IMR-90 (cell line): Measurements from ENCODE around the gene TGFBR2. TPM values are rescaled to one million over a fixed set of nuclear protein-coding genes. Genes with fewer than 3 reads are reported as not detected.

Experiments
- ATAC-seq: fragments of 200-7000 bp; cut with Tn5 transposase; 2 replicates; pipeline ENCODE4 v1.9.1; 2020; ENCODE audit warnings: low read depth, mild to moderate bottlenecking, moderate library complexity
- BruUV-seq: library from RNA; stranded (reverse); fragments of 400-500 nt; replicated peaks from 2 replicates; lab custom pipeline; 2021; lab: Mats Ljungman, UMichigan
- CTCF ChIA-PET: fragments of 300-600 bp; formaldehyde crosslinking; extraction: SDS; loops from one replicate; lab custom pipeline; 2021; ENCODE audit warnings: antibody characterized with exemption; lab: Yijun Ruan, JAX
- POLR2A ChIA-PET: fragments of 300-600 bp; sonication (Branson Sonifier 250); formaldehyde crosslinking; loops from one replicate; lab custom pipeline; 2022; ENCODE audit warnings: antibody characterized with exemption; ENCODE audit not compliant: unreplicated experiment; lab: Charles Lee
- DNase-seq: peaks from one replicate; pipeline ENCODE4 v3.0.0; 2013
- H2AFZ ChIP-seq: replicated peaks from 2 replicates; pipeline ENCODE3; 2013; ENCODE audit warnings: low read length, mild to moderate bottlenecking; ENCODE audit not compliant: poor library complexity
- H2AK5ac ChIP-seq: 2 replicates; pipeline ENCODE4 v1.6.1; 2013; ENCODE audit warnings: low read depth, low read length, inconsistent platforms
- H2AK9ac ChIP-seq: replicated peaks from 2 replicates; pipeline ENCODE3; 2013; ENCODE audit warnings: mild to moderate bottlenecking, low read depth, low read length, moderate library complexity; ENCODE audit not compliant: poor library complexity
- H2BK120ac ChIP-seq: 2 replicates; pipeline ENCODE4 v1.6.1; 2013; ENCODE audit warnings: low read depth, low read length, inconsistent platforms
- H2BK15ac ChIP-seq: 3 replicates; pipeline ENCODE4 v1.6.1; 2013; ENCODE audit warnings: low read depth, low read length, inconsistent platforms
- H2BK20ac ChIP-seq: 2 replicates; pipeline ENCODE4 v1.6.1; 2013; ENCODE audit warnings: low read depth, mild to moderate bottlenecking, inconsistent platforms, low read length, moderate library complexity
- H2BK5ac ChIP-seq: 2 replicates; pipeline ENCODE4 v1.6.1; 2013; ENCODE audit warnings: mild to moderate bottlenecking, low read depth, low read length, inconsistent platforms; ENCODE audit not compliant: poor library complexity, severe bottlenecking
- H3K14ac ChIP-seq: replicated peaks from 2 replicates; pipeline ENCODE4 v1.6.1; 2013; ENCODE audit warnings: low read depth, low read length, inconsistent platforms
- H3K18ac ChIP-seq: 2 replicates; pipeline ENCODE4 v1.6.1; 2013; ENCODE audit warnings: low read depth, low read length, control low read depth
- H3K23ac ChIP-seq: 2 replicates; pipeline ENCODE4 v1.6.1; 2013; ENCODE audit warnings: low read depth, low read length, inconsistent platforms
- H3K27ac ChIP-seq: 2 replicates; pipeline ENCODE4 v1.5.1; 2013; ENCODE audit warnings: mild to moderate bottlenecking, control low read depth, low read length; ENCODE audit not compliant: insufficient read depth
- H3K27me3 ChIP-seq: 2 replicates; pipeline ENCODE4 v1.6.1; 2013; ENCODE audit warnings: low read length; ENCODE audit not compliant: control insufficient read depth, insufficient read depth
- H3K36me3 ChIP-seq: 2 replicates; pipeline ENCODE4 v1.6.1; 2013; ENCODE audit warnings: low read length, mixed read lengths; ENCODE audit not compliant: control insufficient read depth, insufficient read depth
- H3K4ac ChIP-seq: 2 replicates; pipeline ENCODE4 v1.6.1; 2013; ENCODE audit warnings: low read depth, low read length, inconsistent platforms
- H3K4me1 ChIP-seq: 2 replicates; pipeline ENCODE4 v1.6.1; 2013; ENCODE audit warnings: low read length, mixed read lengths; ENCODE audit not compliant: control insufficient read depth, insufficient read depth
- H3K4me2 ChIP-seq: 2 replicates; pipeline ENCODE4 v1.6.1; 2013; ENCODE audit warnings: low read depth, mild to moderate bottlenecking, control low read depth, low read length, moderate library complexity
- H3K4me3 ChIP-seq: 2 replicates; pipeline ENCODE4 v1.5.1; 2013; ENCODE audit warnings: low read depth, mild to moderate bottlenecking, control low read depth, low read length, moderate library complexity; ENCODE audit not compliant: insufficient read depth
- H3K56ac ChIP-seq: 2 replicates; pipeline ENCODE4 v1.6.1; 2013; ENCODE audit warnings: low read length, inconsistent platforms; ENCODE audit not compliant: insufficient read depth; ENCODE audit errors: extremely low read depth
- H3K79me1 ChIP-seq, 2 experiments: 2 replicates each; pipeline ENCODE4 v1.6.1; 2013; ENCODE audit warnings: low read length in 2 of 2, inconsistent platforms in 1 of 2, low read depth in 1 of 2
- H3K9ac ChIP-seq: 2 replicates; pipeline ENCODE4 v1.6.1; 2013; ENCODE audit warnings: low read depth, low read length, control low read depth
- H3K9me1 ChIP-seq: 2 replicates; pipeline ENCODE4 v1.6.1; 2013; ENCODE audit warnings: low read length, inconsistent platforms; ENCODE audit not compliant: insufficient read depth
- H3K9me3 ChIP-seq: 2 replicates; pipeline ENCODE4 v1.6.1; 2013; ENCODE audit warnings: low read length; ENCODE audit not compliant: control insufficient read depth, insufficient read depth
- H4K20me1 ChIP-seq: 2 replicates; pipeline ENCODE4 v1.6.1; 2013; ENCODE audit warnings: low read length, inconsistent platforms; ENCODE audit not compliant: insufficient read depth
- H4K5ac ChIP-seq: 2 replicates; pipeline ENCODE4 v1.6.1; 2013; ENCODE audit warnings: mild to moderate bottlenecking, low read depth, low read length, control low read depth
- H4K8ac ChIP-seq, 2 experiments: 2 replicates each; pipeline ENCODE4 v1.6.1; 2013; ENCODE audit warnings: low read depth in 2 of 2, low read length in 2 of 2, control low read depth in 1 of 2, inconsistent platforms in 1 of 2
- H4K91ac ChIP-seq: 2 replicates; pipeline ENCODE4 v1.6.1; 2013; ENCODE audit warnings: low read depth, low read length, inconsistent platforms; ENCODE audit not compliant: insufficient read depth
- CHD1 ChIP-seq: IDR thresholded peaks from 2 replicates; pipeline ENCODE4 v1.6.1; 2012; ENCODE audit warnings: low read depth, low read length, improper control_type of control experiment
- FOS ChIP-seq: fragments of 150-350 bp; IDR thresholded peaks from 2 replicates; pipeline ENCODE4 v1.6.1; 2016; ENCODE audit warnings: low read depth, low read length
- MAZ ChIP-seq: IDR thresholded peaks from 2 replicates; pipeline ENCODE4 v1.6.1; 2012; ENCODE audit warnings: low read depth, mild to moderate bottlenecking, low read length, improper control_type of control experiment, moderate library complexity, borderline replicate concordance
- MXI1 ChIP-seq: IDR thresholded peaks from 2 replicates; pipeline ENCODE4 v1.6.1; 2012; ENCODE audit warnings: low read depth, mild to moderate bottlenecking, low read length, moderate library complexity, borderline replicate concordance
- RCOR1 ChIP-seq: IDR thresholded peaks from 2 replicates; pipeline ENCODE4 v1.6.1; 2012; ENCODE audit warnings: mild to moderate bottlenecking, low read length, improper control_type of control experiment; ENCODE audit not compliant: insufficient replicate concordance
- WGBS, 2 experiments: methylation state at CpG; one replicate each; pipeline versions ENCODE4 v1.1.5 to v1.1.7; 2013; ENCODE audit warnings: missing lambda C conversion rate in 2 of 2; ENCODE audit not compliant: insufficient read length in 1 of 2; ENCODE audit errors: extremely low coverage in 2 of 2; 5-methylcytosine and 5-hydroxymethylcytosine counted together
- dilution Hi-C: fragments of 300-500 bp; cut with HindIII; formaldehyde crosslinking; loops from one replicate; pipeline ENCODE4 v1.14.3; 2018; ENCODE audit warnings: low sequenced_read_pairs; ENCODE audit not compliant: unreplicated experiment
- in situ Hi-C: fragments of 300-500 bp; cut with MboI; formaldehyde crosslinking; loops from 3 replicates; pipeline ENCODE4 v1.14.3; 2019; ENCODE audit warnings: low sequenced_read_pairs, inconsistent platforms, mixed read lengths
- intact Hi-C: fragments of 100-400 bp; cut with micrococcal nuclease; formaldehyde crosslinking; loops from 2 replicates; pipeline ENCODE4 v1.10.0; 2022
- polyA plus RNA-seq, 3 experiments: library from polyadenylated mRNA; depleted of rRNA; stranded (reverse); fragments of >200 nt; gene quantifications; 2 replicates each; pipeline ENCODE4 v1.2.3, GENCODE V29; 2012; ENCODE audit warnings: low replicate concordance in 1 of 3
- total RNA-seq: library from RNA; depleted of rRNA; stranded (reverse); fragments of >200 nt; gene quantifications from 2 replicates; pipeline ENCODE4 v1.2.3, GENCODE V29; 2012
- TF ChIP-seq, protein P1 (sequence below): fragments of 150-350 bp; IDR thresholded peaks from 2 replicates; pipeline ENCODE4 v1.6.1; 2017; ENCODE audit warnings: mild to moderate bottlenecking, antibody characterized with exemption, low read length, low read depth

The TGFBR2 gene
- total and polyA plus RNA-seq, 2 of the 4 experiments (the other 2 are of a cell fraction): 63.7 to 87.5 TPM

DNA sequence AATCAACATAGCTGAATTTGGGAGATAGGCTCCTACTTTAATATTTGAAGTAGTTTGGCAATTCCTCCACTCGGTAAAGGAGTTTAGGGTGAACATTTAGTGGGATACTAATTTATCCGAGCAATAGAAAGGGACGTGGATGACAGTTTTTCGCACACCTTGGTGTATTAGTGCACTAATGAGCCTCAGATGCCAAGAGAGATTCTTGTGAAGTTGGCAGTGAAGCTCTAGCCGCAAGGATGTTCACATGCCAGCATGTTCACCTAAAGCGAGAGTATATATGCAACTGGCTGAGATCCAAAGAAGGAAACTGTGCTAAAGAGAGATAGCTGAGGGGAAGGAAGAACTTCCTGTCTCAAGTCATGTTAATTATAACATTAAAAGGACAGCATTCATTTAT lies 58.5 kb downstream of the TGFBR2 start:
- Histone ChIP-seq H2BK120ac (no peak overlapping the region), H2AK5ac (0 out of 2 replicates have a peak overlapping the region, but pooled peaks have one; percentile 85), H3K14ac (peak overlapping the region; percentile 64; the same call in 1 of the 2 replicates), H2BK5ac (no peak overlapping the region), H2BK20ac (no peak overlapping the region), H3K36me3 (peaks cover 9% of the 10 kb centered on the region), H3K4ac (peak overlapping the region; percentile 24; the same call in 1 of the 2 replicates), H4K91ac (no peak overlapping the region), H3K9me3 (no peaks in the 10 kb centered on the region), H3K27me3 (no peaks in the 10 kb centered on the region), H3K56ac (no peak overlapping the region), H3K9me1 (peaks cover 10% of the 10 kb centered on the region), H4K20me1 (no peaks in the 10 kb centered on the region), H2BK15ac (no peak overlapping the region; the same call in 2 of the 3 replicates), H2AFZ (no peak overlapping the region), H4K5ac (no peak overlapping the region), H4K8ac (no peak overlapping the region), H3K23ac (peak overlapping the region; percentile 83; the same call in 1 of the 2 replicates), H3K18ac (no peak overlapping the region), H3K79me1 (peaks cover 32 to 59% of the 10 kb centered on the region in 2 experiments), H3K4me2 (no peak overlapping the region), H3K4me3 (no peak overlapping the region), H3K27ac (no peak overlapping the region), H3K4me1 (peaks cover 2% of the 10 kb centered on the region; the same call in 1 of the 2 replicates), H3K9ac (no peak overlapping the region), H2AK9ac (no peak overlapping the region)
- ATAC-seq (no peak), DNase-seq (no peak)
- intact Hi-C loops: no loop called here
- WGBS, 2 experiments: 89% methylated on average over 2 of the region's 6 CpGs; no CpG with 5 or more reads in 1 of the 2 experiments
- in situ Hi-C loops: no loop called here
- TF ChIP-seq RCOR1: no peak
- no peak for TF ChIP-seq MXI1
- no peak for TF ChIP-seq CHD1
- TF ChIP-seq, protein P1, sequence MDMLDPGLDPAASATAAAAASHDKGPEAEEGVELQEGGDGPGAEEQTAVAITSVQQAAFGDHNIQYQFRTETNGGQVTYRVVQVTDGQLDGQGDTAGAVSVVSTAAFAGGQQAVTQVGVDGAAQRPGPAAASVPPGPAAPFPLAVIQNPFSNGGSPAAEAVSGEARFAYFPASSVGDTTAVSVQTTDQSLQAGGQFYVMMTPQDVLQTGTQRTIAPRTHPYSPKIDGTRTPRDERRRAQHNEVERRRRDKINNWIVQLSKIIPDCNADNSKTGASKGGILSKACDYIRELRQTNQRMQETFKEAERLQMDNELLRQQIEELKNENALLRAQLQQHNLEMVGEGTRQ: no peak
- TF ChIP-seq FOS: no peak
- no peak for TF ChIP-seq MAZ
- no TSS peak for BruUV-seq
- dilution Hi-C loops: no loop called here
- POLR2A ChIA-PET: no interaction called here
- CTCF ChIA-PET: no interaction called here
